ENCODE data around the gene HDDC3. TPM values are rescaled to one million over a fixed set of nuclear protein-coding genes. Genes with fewer than 3 reads are reported as not detected.

HDDC3 gene
- total RNA-seq, 1 donor from 2014 or later: 10.5 TPM

GRCh38 chr15:90907838-90908507, 24.4 kb downstream of the HDDC3 start:
- no peaks in the 10 kb centered on the region for H4K20me1 ChIP-seq (ENCODE audit: insufficient read depth, low read length)
- H3K9ac ChIP-seq (ENCODE audit: low read length): no peak overlapping the region
- no peaks in the 10 kb centered on the region for H3K36me3 ChIP-seq (ENCODE audit: insufficient read depth, low read length)
- no peaks in the 10 kb centered on the region for H3K27me3 ChIP-seq (ENCODE audit: insufficient read depth, low read length)
- no peak overlapping the region for H3K4me3 Mint-ChIP-seq (ENCODE audit: unreplicated experiment)
- no peak for DNase-seq (ENCODE audit: low read depth)
- peaks cover 15% of the 10 kb centered on the region for H3K27me3 Mint-ChIP-seq (ENCODE audit: low read depth, unreplicated experiment)
- no peak overlapping the region for H3K4me2 ChIP-seq (ENCODE audit: low read length)
- H3K9me3 ChIP-seq (ENCODE audit: insufficient read depth, low read depth, low read length): no peaks in the 10 kb centered on the region
- TF ChIP-seq, protein P1, sequence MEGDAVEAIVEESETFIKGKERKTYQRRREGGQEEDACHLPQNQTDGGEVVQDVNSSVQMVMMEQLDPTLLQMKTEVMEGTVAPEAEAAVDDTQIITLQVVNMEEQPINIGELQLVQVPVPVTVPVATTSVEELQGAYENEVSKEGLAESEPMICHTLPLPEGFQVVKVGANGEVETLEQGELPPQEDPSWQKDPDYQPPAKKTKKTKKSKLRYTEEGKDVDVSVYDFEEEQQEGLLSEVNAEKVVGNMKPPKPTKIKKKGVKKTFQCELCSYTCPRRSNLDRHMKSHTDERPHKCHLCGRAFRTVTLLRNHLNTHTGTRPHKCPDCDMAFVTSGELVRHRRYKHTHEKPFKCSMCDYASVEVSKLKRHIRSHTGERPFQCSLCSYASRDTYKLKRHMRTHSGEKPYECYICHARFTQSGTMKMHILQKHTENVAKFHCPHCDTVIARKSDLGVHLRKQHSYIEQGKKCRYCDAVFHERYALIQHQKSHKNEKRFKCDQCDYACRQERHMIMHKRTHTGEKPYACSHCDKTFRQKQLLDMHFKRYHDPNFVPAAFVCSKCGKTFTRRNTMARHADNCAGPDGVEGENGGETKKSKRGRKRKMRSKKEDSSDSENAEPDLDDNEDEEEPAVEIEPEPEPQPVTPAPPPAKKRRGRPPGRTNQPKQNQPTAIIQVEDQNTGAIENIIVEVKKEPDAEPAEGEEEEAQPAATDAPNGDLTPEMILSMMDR (IDR thresholded peaks at IDR 0.05; ENCODE audit: insufficient read depth, low read depth, low read length): no peak
- no peak for TF ChIP-seq EZH2 (IDR thresholded peaks at IDR 0.05; ENCODE audit: insufficient read depth, low read length)
- H3K36me3 Mint-ChIP-seq (ENCODE audit: low read depth, unreplicated experiment): peaks cover 20% of the 10 kb centered on the region
- H3K27ac ChIP-seq (ENCODE audit: low read depth, low read length): no peak overlapping the region
- no peaks in the 10 kb centered on the region for H3K9me3 Mint-ChIP-seq (ENCODE audit: unreplicated experiment)
- H3K27ac Mint-ChIP-seq (ENCODE audit: unreplicated experiment): no peak overlapping the region
- peak; percentile 26 for FAIRE-seq
- H3K4me1 Mint-ChIP-seq (ENCODE audit: low read depth, unreplicated experiment): no peaks in the 10 kb centered on the region
- no peak overlapping the region for H3K4me3 ChIP-seq (ENCODE audit: insufficient read depth, low read depth, low read length)
- H3K4me1 ChIP-seq (ENCODE audit: insufficient read depth, low read length): peaks cover 9% of the 10 kb centered on the region
- no peaks in the 10 kb centered on the region for H3K79me2 ChIP-seq (ENCODE audit: insufficient read depth, low read length)
- H2AFZ ChIP-seq (ENCODE audit: low read depth, low read length): no peak overlapping the region

GRCh38 chr15:90907051-90907660, 25.2 kb downstream of the HDDC3 start:
- H3K4me1 ChIP-seq (ENCODE audit: insufficient read depth, low read length): peaks cover 9% of the 10 kb centered on the region
- H3K4me2 ChIP-seq (ENCODE audit: low read length): no peak overlapping the region
- H3K36me3 ChIP-seq (ENCODE audit: insufficient read depth, low read length): no peaks in the 10 kb centered on the region
- no peak overlapping the region for H3K4me3 Mint-ChIP-seq (ENCODE audit: unreplicated experiment)
- H3K27me3 ChIP-seq (ENCODE audit: insufficient read depth, low read length): no peaks in the 10 kb centered on the region
- H3K9ac ChIP-seq (ENCODE audit: low read length): no peak overlapping the region
- FAIRE-seq (no peak), DNase-seq (ENCODE audit: low read depth) (no peak)
- H3K4me1 Mint-ChIP-seq (ENCODE audit: low read depth, unreplicated experiment): peaks cover under 1% of the 10 kb centered on the region
- no peaks in the 10 kb centered on the region for H3K9me3 Mint-ChIP-seq (ENCODE audit: unreplicated experiment)
- H3K79me2 ChIP-seq (ENCODE audit: insufficient read depth, low read length): no peaks in the 10 kb centered on the region
- no peaks in the 10 kb centered on the region for H4K20me1 ChIP-seq (ENCODE audit: insufficient read depth, low read length)
- H3K9me3 ChIP-seq (ENCODE audit: insufficient read depth, low read depth, low read length): no peaks in the 10 kb centered on the region
- H3K36me3 Mint-ChIP-seq (ENCODE audit: low read depth, unreplicated experiment): peaks cover 18% of the 10 kb centered on the region
- H3K27me3 Mint-ChIP-seq (ENCODE audit: low read depth, unreplicated experiment): peaks cover 15% of the 10 kb centered on the region
- TF ChIP-seq, protein P1 (IDR thresholded peaks at IDR 0.05; ENCODE audit: insufficient read depth, low read depth, low read length): no peak
- TF ChIP-seq EZH2 (IDR thresholded peaks at IDR 0.05; ENCODE audit: insufficient read depth, low read length): no peak
- no peak overlapping the region for H3K27ac ChIP-seq (ENCODE audit: low read depth, low read length)
- H3K27ac Mint-ChIP-seq (ENCODE audit: unreplicated experiment): no peak overlapping the region
- no peak overlapping the region for H2AFZ ChIP-seq (ENCODE audit: low read depth, low read length)
- H3K4me3 ChIP-seq (ENCODE audit: insufficient read depth, low read depth, low read length): no peak overlapping the region
